ENCODE results near the gene MAPK4.

The MAPK4 gene

DNA sequence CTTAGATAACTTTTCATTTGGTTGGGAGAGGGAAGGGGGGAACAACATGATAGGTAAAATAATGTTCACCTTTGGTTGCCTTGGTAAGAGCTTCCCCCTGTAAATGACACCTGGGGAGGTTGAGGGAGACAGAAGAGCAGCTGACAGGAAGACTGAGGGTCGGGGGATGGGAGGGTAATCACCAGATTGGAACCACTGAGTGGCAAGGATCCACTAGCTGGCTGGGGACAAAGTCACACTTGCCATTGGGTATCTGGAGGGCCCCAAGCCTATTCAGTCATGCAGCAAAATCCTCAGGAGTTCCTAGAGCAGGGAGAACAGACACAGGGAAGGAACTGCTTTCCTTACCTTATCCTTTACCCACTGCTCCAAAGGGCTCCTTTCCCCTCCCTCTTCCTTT lies 84.3 kb downstream of the MAPK4 start:
- DNase-seq = no peak
- H3K27ac Mint-ChIP-seq = no peak overlapping the region
- no peaks in the 10 kb centered on the region for H3K36me3 Mint-ChIP-seq (ENCODE audit: low read depth)
- H3K4me3 Mint-ChIP-seq = no peak overlapping the region
- no peaks in the 10 kb centered on the region for H3K9me3 Mint-ChIP-seq
- H3K27me3 Mint-ChIP-seq = no peaks in the 10 kb centered on the region
- H3K4me1 Mint-ChIP-seq = no peaks in the 10 kb centered on the region
- ATAC-seq = no peak

DNA sequence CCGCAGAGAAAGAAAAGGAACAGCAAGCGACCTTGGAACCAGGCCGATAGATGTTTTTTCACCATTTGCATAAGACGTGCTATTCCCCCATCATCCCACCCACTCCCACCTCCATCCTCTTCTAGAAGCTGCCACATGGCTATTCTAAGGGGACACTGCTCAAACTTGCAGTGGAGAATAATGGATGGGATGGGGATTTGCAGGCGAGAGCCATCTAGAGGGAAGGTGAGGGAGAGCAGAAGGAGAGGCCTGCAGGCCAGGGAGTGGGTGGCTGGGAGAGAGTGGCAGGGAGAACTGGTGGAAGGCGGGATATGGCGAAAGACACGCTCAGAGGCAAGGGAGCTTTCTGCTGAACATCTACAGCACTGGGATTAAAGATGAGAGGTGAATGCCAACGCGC lies 84.9 kb downstream of the MAPK4 start:
- no peak overlapping the region for H3K27ac Mint-ChIP-seq
- H3K4me3 Mint-ChIP-seq = no peak overlapping the region
- DNase-seq (no peak), ATAC-seq (no peak)
- no peaks in the 10 kb centered on the region for H3K4me1 Mint-ChIP-seq
- no peaks in the 10 kb centered on the region for H3K27me3 Mint-ChIP-seq
- no peaks in the 10 kb centered on the region for H3K9me3 Mint-ChIP-seq
- H3K36me3 Mint-ChIP-seq (ENCODE audit: low read depth) = no peaks in the 10 kb centered on the region

- ATAC-seq (no peak), DNase-seq (no peak)
- Mint-ChIP-seq H3K4me3 (no peak overlapping the region), H3K27ac (no peak overlapping the region), H3K4me1 (no peaks in the 10 kb centered on the region), H3K9me3 (no peaks in the 10 kb centered on the region), H3K36me3 (ENCODE audit: low read depth) (no peaks in the 10 kb centered on the region), H3K27me3 (no peaks in the 10 kb centered on the region)
Observed at GRCh38 chr18:50647237-50647636, 87.3 kb downstream of the MAPK4 start.

DNA sequence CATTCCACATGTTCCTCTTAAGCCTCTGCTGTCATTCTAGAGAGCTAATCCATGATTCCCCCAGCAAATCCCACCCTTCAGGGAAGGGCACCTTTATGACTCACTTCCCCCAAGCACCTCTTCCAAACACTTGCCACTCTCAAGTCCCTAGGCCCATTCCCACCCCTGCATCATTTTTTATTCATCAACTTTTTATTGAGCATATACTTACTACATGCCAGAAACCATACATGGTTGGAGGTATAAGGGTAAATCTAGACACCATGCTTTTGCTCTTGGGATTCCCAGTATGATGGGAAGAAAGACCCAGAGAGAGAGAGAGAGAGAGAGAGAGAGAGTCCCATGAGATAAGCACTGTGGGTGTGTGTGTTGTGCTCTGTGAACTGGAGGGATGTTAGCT lies 87.9 kb downstream of the MAPK4 start:
- H3K27ac Mint-ChIP-seq = no peak overlapping the region
- ATAC-seq = no peak

DNA sequence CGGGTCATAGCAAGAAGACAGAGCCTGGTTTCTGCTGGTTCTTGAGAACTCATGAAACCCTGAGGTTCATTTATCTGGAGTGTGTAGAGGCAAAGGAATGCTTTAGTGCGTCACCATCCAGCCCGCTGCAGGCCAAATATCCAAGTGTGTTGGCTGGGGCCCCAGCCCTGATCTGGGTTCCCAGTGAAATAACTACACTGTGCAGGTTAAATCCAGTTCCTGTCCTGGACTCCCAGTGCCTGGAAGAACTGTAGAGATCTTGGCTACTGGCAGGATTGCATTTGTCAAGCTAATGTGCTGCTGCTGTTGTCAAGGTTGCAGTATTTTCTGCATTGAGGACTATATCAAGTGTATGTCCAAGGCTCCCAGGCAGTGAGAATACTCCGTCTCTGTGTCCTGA lies 89.9 kb downstream of the MAPK4 start:
- H3K4me3 Mint-ChIP-seq = no peak overlapping the region

More for the DNA sequence above, 87.9 kb downstream of the MAPK4 start:
- H3K27me3 Mint-ChIP-seq = peaks cover 2% of the 10 kb centered on the region
- H3K4me1 Mint-ChIP-seq = no peaks in the 10 kb centered on the region
- no peak overlapping the region for H3K4me3 Mint-ChIP-seq
- no peak for DNase-seq
- no peaks in the 10 kb centered on the region for H3K36me3 Mint-ChIP-seq (ENCODE audit: low read depth)
- no peaks in the 10 kb centered on the region for H3K9me3 Mint-ChIP-seq

GRCh38 chr18:50651334-50651733 lies 91.4 kb downstream of the MAPK4 start:
- DNase-seq (no peak), ATAC-seq (no peak)
- no peaks in the 10 kb centered on the region for H3K9me3 Mint-ChIP-seq
- no peak overlapping the region for H3K27ac Mint-ChIP-seq
- no peak overlapping the region for H3K4me3 Mint-ChIP-seq
- no peaks in the 10 kb centered on the region for H3K4me1 Mint-ChIP-seq
- H3K36me3 Mint-ChIP-seq (ENCODE audit: low read depth) = no peaks in the 10 kb centered on the region
- H3K27me3 Mint-ChIP-seq = peaks cover 2% of the 10 kb centered on the region

More for the DNA sequence above, 89.9 kb downstream of the MAPK4 start:
- DNase-seq (no peak), ATAC-seq (no peak)
- Mint-ChIP-seq H3K36me3 (ENCODE audit: low read depth) (no peaks in the 10 kb centered on the region), H3K27ac (no peak overlapping the region), H3K4me1 (no peaks in the 10 kb centered on the region), H3K27me3 (peaks cover 2% of the 10 kb centered on the region), H3K9me3 (no peaks in the 10 kb centered on the region)

GRCh38 chr18:50653402-50654093 lies 93.7 kb downstream of the MAPK4 start:
- H3K4me1 Mint-ChIP-seq = no peaks in the 10 kb centered on the region
- ATAC-seq = no peak
- no peaks in the 10 kb centered on the region for H3K36me3 Mint-ChIP-seq (ENCODE audit: low read depth)
- no peak overlapping the region for H3K4me3 Mint-ChIP-seq
- no peak for DNase-seq
- no peak overlapping the region for H3K27ac Mint-ChIP-seq
- no peaks in the 10 kb centered on the region for H3K9me3 Mint-ChIP-seq
- H3K27me3 Mint-ChIP-seq = peaks cover 2% of the 10 kb centered on the region

- Mint-ChIP-seq H3K27me3 (peaks cover 2% of the 10 kb centered on the region), H3K36me3 (ENCODE audit: low read depth) (no peaks in the 10 kb centered on the region), H3K4me3 (no peak overlapping the region), H3K4me1 (no peaks in the 10 kb centered on the region), H3K9me3 (no peaks in the 10 kb centered on the region), H3K27ac (no peak overlapping the region)
- DNase-seq = no peak
- no peak for ATAC-seq
Observed at GRCh38 chr18:50654211-50654610, 94.3 kb downstream of the MAPK4 start.

DNA sequence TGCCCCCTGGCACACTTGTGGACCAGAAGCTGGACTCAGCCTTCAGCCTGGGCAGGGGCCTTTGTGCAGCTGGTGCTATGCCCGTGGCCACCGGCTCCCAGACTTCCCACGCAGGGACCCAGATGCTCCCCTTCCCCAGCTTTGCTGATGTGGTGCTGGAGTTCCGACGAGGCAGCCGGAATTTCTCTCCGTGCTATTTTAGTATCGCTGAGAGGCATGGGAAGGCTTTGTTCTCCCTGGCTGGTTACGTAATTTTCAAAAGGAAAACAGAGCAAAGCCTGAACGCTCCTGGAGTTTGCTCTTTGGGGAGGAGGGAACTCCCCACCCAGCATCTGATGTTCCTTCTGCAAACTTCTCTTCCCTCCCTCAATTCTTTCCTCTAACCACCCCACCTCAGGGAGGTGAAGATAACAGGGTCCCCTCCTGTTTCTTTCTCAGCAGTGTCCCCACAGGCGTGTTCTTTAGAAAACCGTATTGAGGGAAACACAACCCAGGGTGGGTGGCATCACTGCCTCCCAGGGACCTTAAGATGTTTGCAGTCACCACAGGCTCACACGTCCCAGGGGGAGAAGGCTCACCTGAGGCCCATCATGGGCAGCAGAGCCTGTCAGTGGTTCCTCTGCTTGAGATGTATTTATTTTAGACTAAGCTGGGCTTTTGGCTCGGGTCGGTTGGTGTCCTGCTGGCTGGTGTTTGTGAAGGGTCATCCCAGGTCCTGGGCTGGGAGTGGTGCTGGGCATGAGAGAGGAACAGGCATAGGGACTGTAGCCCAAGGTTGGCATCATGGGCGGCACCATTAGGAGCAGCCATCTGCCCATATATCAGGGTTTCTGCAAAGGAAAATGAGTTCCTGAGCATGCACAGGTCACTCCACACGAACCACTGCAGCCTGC lies 95.0 kb downstream of the MAPK4 start:
- no peak for DNase-seq
- peaks cover 2% of the 10 kb centered on the region for H3K27me3 Mint-ChIP-seq

DNA sequence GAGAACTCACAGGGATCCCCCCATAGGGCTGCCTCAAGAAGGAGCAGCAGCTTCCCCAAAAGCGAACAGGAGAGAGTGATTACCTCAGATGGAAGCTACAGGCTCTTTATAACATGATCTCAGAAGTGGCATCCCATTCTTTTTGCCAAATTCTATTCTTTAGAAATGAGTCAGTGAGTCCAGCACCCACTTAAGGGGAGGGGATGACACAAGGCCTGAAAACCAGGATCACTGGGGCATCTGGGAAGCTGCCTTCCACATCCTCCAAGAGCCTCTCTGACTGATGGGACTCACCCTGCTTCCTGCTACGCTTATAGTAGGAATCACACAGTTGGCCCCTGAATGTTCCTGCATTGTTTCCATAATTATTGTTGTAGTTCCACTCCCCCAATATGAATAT lies 96.5 kb downstream of the MAPK4 start:
- no peak overlapping the region for H3K27ac Mint-ChIP-seq

More for the DNA sequence above, 95.0 kb downstream of the MAPK4 start:
- no peak overlapping the region for H3K27ac Mint-ChIP-seq
- no peaks in the 10 kb centered on the region for H3K36me3 Mint-ChIP-seq (ENCODE audit: low read depth)
- H3K4me1 Mint-ChIP-seq = no peaks in the 10 kb centered on the region
- H3K9me3 Mint-ChIP-seq = no peaks in the 10 kb centered on the region
- no peak for ATAC-seq
- H3K4me3 Mint-ChIP-seq = no peak overlapping the region

DNA sequence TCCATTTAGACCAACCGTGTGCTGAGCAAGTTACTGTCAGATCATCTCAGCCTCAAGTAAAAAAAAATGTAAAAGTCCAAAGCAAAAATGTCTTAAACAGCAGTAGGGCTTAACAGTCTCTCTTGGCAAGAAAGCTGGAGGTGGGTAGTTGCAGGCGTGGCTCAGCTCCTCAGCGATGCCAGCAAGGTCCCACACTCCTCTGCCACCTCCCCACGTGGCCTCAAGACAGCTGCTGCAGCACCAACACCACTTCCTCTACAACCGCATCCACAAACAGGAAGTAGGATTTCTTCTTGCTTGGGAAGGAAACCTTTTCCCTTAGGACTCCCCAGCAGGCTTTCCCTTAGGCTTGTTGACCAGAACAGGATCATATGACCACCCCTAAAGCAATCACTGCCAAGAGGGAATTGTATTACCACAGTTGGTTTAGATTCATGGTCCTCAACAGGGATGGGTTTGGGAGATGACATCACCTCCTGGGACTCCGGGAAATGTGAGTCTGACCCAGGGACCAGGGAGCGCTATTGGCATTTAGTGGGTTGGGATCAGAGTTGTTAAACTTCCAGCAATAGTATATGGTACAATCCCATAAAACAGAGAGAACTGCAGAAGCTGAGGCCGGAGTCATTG lies 97.1 kb downstream of the MAPK4 start:
- ATAC-seq = no peak
- H3K4me1 Mint-ChIP-seq = no peaks in the 10 kb centered on the region
- peaks cover 2% of the 10 kb centered on the region for H3K27me3 Mint-ChIP-seq
- H3K36me3 Mint-ChIP-seq (ENCODE audit: low read depth) = no peaks in the 10 kb centered on the region
- H3K4me3 Mint-ChIP-seq = no peak overlapping the region
- DNase-seq = no peak
- no peak overlapping the region for H3K27ac Mint-ChIP-seq
- H3K9me3 Mint-ChIP-seq = no peaks in the 10 kb centered on the region

More for the DNA sequence above, 96.5 kb downstream of the MAPK4 start:
- Mint-ChIP-seq H3K36me3 (ENCODE audit: low read depth) (no peaks in the 10 kb centered on the region), H3K4me1 (no peaks in the 10 kb centered on the region), H3K27me3 (peaks cover 2% of the 10 kb centered on the region), H3K4me3 (no peak overlapping the region), H3K9me3 (no peaks in the 10 kb centered on the region)
- DNase-seq = no peak
- ATAC-seq = no peak

GRCh38 chr18:50658601-50659000 lies 98.7 kb downstream of the MAPK4 start:
- ATAC-seq (no peak), DNase-seq (no peak)
- H3K4me1 Mint-ChIP-seq = no peaks in the 10 kb centered on the region
- H3K4me3 Mint-ChIP-seq = no peak overlapping the region
- no peaks in the 10 kb centered on the region for H3K27me3 Mint-ChIP-seq
- H3K36me3 Mint-ChIP-seq (ENCODE audit: low read depth) = no peaks in the 10 kb centered on the region
- H3K27ac Mint-ChIP-seq = no peak overlapping the region
- no peaks in the 10 kb centered on the region for H3K9me3 Mint-ChIP-seq

- ATAC-seq = no peak
- no peak overlapping the region for H3K27ac Mint-ChIP-seq
- no peaks in the 10 kb centered on the region for H3K9me3 Mint-ChIP-seq
- no peaks in the 10 kb centered on the region for H3K27me3 Mint-ChIP-seq
- no peak overlapping the region for H3K4me3 Mint-ChIP-seq
- no peak for DNase-seq
- no peaks in the 10 kb centered on the region for H3K36me3 Mint-ChIP-seq (ENCODE audit: low read depth)
- no peaks in the 10 kb centered on the region for H3K4me1 Mint-ChIP-seq
Observed at GRCh38 chr18:50659091-50660003, 99.5 kb downstream of the MAPK4 start.

- no peaks in the 10 kb centered on the region for H3K9me3 Mint-ChIP-seq
- no peak for ATAC-seq
Observed at GRCh38 chr18:50661013-50661412, 101.1 kb downstream of the MAPK4 start.

More at GRCh38 chr18:50661013-50661412, 101.1 kb downstream of the MAPK4 start:
- Mint-ChIP-seq H3K27ac (no peak overlapping the region), H3K4me3 (no peak overlapping the region), H3K36me3 (ENCODE audit: low read depth) (no peaks in the 10 kb centered on the region), H3K4me1 (no peaks in the 10 kb centered on the region), H3K27me3 (no peaks in the 10 kb centered on the region)
- DNase-seq = no peak
